ENCODE results near the gene TRIM37.
"Not testable (repeated sequence)": the region's sequence is repeated elsewhere in the genome, so short reads cannot be mapped to it uniquely, and the experiment has no call there.

DNA sequence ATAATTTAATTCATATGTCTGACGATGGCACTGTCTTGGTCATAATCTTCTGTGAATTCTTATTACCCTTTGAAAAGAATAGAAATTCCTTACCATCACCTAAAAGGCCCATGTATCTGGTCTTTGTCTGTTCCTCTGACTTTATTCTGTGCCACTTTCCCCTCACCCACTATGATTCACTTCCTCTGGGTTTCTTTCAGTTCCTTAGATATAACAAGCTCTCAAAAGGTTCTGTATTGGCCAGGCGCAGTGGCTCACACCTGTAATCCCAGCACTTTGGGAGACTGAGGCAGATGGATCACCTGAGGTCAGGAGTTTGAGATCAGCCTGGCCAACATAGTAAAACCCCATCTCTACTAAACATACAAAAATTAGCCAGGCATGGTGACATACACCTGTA is 152.3 kb downstream of the TRIM37 start:
- TF ChIP-seq, protein P1, sequence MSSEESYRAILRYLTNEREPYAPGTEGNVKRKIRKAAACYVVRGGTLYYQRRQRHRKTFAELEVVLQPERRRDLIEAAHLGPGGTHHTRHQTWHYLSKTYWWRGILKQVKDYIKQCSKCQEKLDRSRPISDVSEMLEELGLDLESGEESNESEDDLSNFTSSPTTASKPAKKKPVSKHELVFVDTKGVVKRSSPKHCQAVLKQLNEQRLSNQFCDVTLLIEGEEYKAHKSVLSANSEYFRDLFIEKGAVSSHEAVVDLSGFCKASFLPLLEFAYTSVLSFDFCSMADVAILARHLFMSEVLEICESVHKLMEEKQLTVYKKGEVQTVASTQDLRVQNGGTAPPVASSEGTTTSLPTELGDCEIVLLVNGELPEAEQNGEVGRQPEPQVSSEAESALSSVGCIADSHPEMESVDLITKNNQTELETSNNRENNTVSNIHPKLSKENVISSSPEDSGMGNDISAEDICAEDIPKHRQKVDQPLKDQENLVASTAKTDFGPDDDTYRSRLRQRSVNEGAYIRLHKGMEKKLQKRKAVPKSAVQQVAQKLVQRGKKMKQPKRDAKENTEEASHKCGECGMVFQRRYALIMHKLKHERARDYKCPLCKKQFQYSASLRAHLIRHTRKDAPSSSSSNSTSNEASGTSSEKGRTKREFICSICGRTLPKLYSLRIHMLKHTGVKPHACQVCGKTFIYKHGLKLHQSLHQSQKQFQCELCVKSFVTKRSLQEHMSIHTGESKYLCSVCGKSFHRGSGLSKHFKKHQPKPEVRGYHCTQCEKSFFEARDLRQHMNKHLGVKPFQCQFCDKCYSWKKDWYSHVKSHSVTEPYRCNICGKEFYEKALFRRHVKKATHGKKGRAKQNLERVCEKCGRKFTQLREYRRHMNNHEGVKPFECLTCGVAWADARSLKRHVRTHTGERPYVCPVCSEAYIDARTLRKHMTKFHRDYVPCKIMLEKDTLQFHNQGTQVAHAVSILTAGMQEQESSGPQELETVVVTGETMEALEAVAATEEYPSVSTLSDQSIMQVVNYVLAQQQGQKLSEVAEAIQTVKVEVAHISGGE (tag by site-specific recombination; conservative IDR thresholded peaks at IDR 0.05; ENCODE audit: low read depth) = not testable (repeated sequence)
- TF ChIP-seq, protein P2, sequence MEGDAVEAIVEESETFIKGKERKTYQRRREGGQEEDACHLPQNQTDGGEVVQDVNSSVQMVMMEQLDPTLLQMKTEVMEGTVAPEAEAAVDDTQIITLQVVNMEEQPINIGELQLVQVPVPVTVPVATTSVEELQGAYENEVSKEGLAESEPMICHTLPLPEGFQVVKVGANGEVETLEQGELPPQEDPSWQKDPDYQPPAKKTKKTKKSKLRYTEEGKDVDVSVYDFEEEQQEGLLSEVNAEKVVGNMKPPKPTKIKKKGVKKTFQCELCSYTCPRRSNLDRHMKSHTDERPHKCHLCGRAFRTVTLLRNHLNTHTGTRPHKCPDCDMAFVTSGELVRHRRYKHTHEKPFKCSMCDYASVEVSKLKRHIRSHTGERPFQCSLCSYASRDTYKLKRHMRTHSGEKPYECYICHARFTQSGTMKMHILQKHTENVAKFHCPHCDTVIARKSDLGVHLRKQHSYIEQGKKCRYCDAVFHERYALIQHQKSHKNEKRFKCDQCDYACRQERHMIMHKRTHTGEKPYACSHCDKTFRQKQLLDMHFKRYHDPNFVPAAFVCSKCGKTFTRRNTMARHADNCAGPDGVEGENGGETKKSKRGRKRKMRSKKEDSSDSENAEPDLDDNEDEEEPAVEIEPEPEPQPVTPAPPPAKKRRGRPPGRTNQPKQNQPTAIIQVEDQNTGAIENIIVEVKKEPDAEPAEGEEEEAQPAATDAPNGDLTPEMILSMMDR (tag by site-specific recombination; IDR thresholded peaks at IDR 0.05) = not testable (repeated sequence)
- TF ChIP-seq REPIN1 (tag by site-specific recombination; IDR thresholded peaks at IDR 0.05; ENCODE audit: low read depth); ZNF423 (tag by site-specific recombination; IDR thresholded peaks at IDR 0.05); ZNF138 (tag by site-specific recombination; IDR thresholded peaks at IDR 0.05; ENCODE audit: borderline replicate concordance); ZNF658 (tag by site-specific recombination; IDR thresholded peaks at IDR 0.05); ZNF211 (tag by site-specific recombination; IDR thresholded peaks at IDR 0.05; ENCODE audit: low read depth); ZFP3 (tag by site-specific recombination; IDR thresholded peaks at IDR 0.05; ENCODE audit: low read depth); SETDB1 (IDR thresholded peaks at IDR 0.05; ENCODE audit: insufficient read length, low read length); ZNF324 (tag by site-specific recombination; IDR thresholded peaks at IDR 0.05); ZNF175 (tag by site-specific recombination; IDR thresholded peaks at IDR 0.05): not testable (repeated sequence)
- TF ChIP-seq, protein P3, sequence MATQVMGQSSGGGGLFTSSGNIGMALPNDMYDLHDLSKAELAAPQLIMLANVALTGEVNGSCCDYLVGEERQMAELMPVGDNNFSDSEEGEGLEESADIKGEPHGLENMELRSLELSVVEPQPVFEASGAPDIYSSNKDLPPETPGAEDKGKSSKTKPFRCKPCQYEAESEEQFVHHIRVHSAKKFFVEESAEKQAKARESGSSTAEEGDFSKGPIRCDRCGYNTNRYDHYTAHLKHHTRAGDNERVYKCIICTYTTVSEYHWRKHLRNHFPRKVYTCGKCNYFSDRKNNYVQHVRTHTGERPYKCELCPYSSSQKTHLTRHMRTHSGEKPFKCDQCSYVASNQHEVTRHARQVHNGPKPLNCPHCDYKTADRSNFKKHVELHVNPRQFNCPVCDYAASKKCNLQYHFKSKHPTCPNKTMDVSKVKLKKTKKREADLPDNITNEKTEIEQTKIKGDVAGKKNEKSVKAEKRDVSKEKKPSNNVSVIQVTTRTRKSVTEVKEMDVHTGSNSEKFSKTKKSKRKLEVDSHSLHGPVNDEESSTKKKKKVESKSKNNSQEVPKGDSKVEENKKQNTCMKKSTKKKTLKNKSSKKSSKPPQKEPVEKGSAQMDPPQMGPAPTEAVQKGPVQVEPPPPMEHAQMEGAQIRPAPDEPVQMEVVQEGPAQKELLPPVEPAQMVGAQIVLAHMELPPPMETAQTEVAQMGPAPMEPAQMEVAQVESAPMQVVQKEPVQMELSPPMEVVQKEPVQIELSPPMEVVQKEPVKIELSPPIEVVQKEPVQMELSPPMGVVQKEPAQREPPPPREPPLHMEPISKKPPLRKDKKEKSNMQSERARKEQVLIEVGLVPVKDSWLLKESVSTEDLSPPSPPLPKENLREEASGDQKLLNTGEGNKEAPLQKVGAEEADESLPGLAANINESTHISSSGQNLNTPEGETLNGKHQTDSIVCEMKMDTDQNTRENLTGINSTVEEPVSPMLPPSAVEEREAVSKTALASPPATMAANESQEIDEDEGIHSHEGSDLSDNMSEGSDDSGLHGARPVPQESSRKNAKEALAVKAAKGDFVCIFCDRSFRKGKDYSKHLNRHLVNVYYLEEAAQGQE (tag by site-specific recombination; IDR thresholded peaks at IDR 0.05) = not testable (repeated sequence)
- TF ChIP-seq, protein P4, sequence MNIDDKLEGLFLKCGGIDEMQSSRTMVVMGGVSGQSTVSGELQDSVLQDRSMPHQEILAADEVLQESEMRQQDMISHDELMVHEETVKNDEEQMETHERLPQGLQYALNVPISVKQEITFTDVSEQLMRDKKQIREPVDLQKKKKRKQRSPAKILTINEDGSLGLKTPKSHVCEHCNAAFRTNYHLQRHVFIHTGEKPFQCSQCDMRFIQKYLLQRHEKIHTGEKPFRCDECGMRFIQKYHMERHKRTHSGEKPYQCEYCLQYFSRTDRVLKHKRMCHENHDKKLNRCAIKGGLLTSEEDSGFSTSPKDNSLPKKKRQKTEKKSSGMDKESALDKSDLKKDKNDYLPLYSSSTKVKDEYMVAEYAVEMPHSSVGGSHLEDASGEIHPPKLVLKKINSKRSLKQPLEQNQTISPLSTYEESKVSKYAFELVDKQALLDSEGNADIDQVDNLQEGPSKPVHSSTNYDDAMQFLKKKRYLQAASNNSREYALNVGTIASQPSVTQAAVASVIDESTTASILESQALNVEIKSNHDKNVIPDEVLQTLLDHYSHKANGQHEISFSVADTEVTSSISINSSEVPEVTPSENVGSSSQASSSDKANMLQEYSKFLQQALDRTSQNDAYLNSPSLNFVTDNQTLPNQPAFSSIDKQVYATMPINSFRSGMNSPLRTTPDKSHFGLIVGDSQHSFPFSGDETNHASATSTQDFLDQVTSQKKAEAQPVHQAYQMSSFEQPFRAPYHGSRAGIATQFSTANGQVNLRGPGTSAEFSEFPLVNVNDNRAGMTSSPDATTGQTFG (tag by site-specific recombination; IDR thresholded peaks at IDR 0.05; ENCODE audit: borderline replicate concordance) = not testable (repeated sequence)
